CD4-positive, CD25-positive, alpha-beta regulatory T cell (primary cell): ENCODE measurements around the gene DHRS12. TPM values are rescaled to one million over a fixed set of nuclear protein-coding genes. Genes with fewer than 3 reads are reported as not detected.

Experiments used
- ATAC-seq, 2 donors: fragments of 150-1000 bp; cut with Tn5 transposase; one replicate each; pipeline ENCODE4 v1.10.0; 2021; ENCODE audit warnings: low read depth in 2 of 2, moderate number of reproducible peaks in 2 of 2, moderate library complexity in 1 of 2
- DNase-seq, 3 donors: peaks; one replicate each; pipeline versions ENCODE4 v3.0.0 to v3.0.0-alpha.2; 2012 to 2022; ENCODE audit warnings: mixed read lengths in 1 of 3
- H3K27ac ChIP-seq: one replicate; pipeline ENCODE4 v1.7.0; 2013; ENCODE audit warnings: mild to moderate bottlenecking, low read length; ENCODE audit not compliant: insufficient read depth, poor library complexity, severe bottlenecking
- H3K27me3 ChIP-seq: one replicate; pipeline ENCODE4 v1.7.0; 2013; ENCODE audit warnings: low read length; ENCODE audit not compliant: control insufficient read depth, insufficient read depth
- H3K36me3 ChIP-seq: one replicate; pipeline ENCODE4 v1.7.0; 2013; ENCODE audit warnings: mild to moderate bottlenecking, low read length, moderate library complexity; ENCODE audit not compliant: control insufficient read depth, insufficient read depth
- H3K4me1 ChIP-seq: 2 replicates; pipeline ENCODE4 v1.7.0; 2013; ENCODE audit warnings: mild to moderate bottlenecking, low read length; ENCODE audit not compliant: insufficient read depth, control insufficient read depth, poor library complexity, severe bottlenecking
- H3K4me3 ChIP-seq: one replicate; pipeline ENCODE4 v1.7.0; 2013; ENCODE audit warnings: low read depth, mild to moderate bottlenecking, low read length, moderate library complexity
- H3K9me3 ChIP-seq, 2 experiments: 1 replicate in 1 of 2; 2 replicates in 1 of 2; pipeline ENCODE4 v1.7.0; 2013; ENCODE audit warnings: low read length in 2 of 2, mild to moderate bottlenecking in 1 of 2, moderate library complexity in 1 of 2; ENCODE audit not compliant: control insufficient read depth in 2 of 2
- H3K27ac Mint-ChIP-seq, 3 donors: one replicate each; pipeline ENCODE4 v1.8.0; 2020 to 2022; ENCODE audit warnings: mild to moderate bottlenecking in 3 of 3, mixed read lengths in 3 of 3, moderate library complexity in 2 of 3
- H3K27me3 Mint-ChIP-seq: one replicate; pipeline ENCODE4 v1.8.0; 2022; ENCODE audit warnings: mild to moderate bottlenecking, mixed read lengths
- H3K36me3 Mint-ChIP-seq: one replicate; pipeline ENCODE4 v1.8.0; 2020; ENCODE audit warnings: mixed read lengths
- H3K4me1 Mint-ChIP-seq, 4 donors: one replicate each; pipeline ENCODE4 v1.8.0; 2020 to 2022; ENCODE audit warnings: mixed read lengths in 4 of 4, mild to moderate bottlenecking in 1 of 4
- H3K4me3 Mint-ChIP-seq, 4 donors: one replicate each; pipeline ENCODE4 v1.8.0; 2020 to 2022; ENCODE audit warnings: mild to moderate bottlenecking in 4 of 4, mixed read lengths in 4 of 4, moderate library complexity in 3 of 4
- H3K9me3 Mint-ChIP-seq, 7 donors: one replicate each; pipeline ENCODE4 v1.8.0; 2020 to 2022; ENCODE audit warnings: mixed read lengths in 7 of 7, mild to moderate bottlenecking in 3 of 7, moderate library complexity in 2 of 7
- polyA plus RNA-seq, 4 donors: library from polyadenylated mRNA; unstranded; fragments of 300-500 nt; fragmentation: Illumina TruSeq; gene quantifications; one replicate each; pipeline ENCODE4 v1.2.3, GENCODE V29; 2021
- total RNA-seq: library from RNA; stranded (reverse); gene quantifications from one replicate; pipeline ENCODE4 v1.2.3, GENCODE V29; 2022

Gene DHRS12
- total and polyA plus RNA-seq, 5 donors from 2014 or later = 25.9 to 42.9 (median 32.1) TPM

- Mint-ChIP-seq H3K27me3 (no peaks in the 10 kb centered on the region), H3K4me1 (peaks cover 14 to 82% (median 53%) of the 10 kb centered on the region in 4 donors), H3K4me3 (peak overlapping the region; percentile 3 to 83 (median 58)), H3K9me3 (no peaks in the 10 kb centered on the region), H3K36me3 (peaks cover 28% of the 10 kb centered on the region), H3K27ac (peak overlapping the region; percentile 88 to 98 (median 93))
- Histone ChIP-seq H3K4me1 (peaks cover 36% of the 10 kb centered on the region), H3K9me3 (no peaks in the 10 kb centered on the region), H3K4me3 (peak overlapping the region; percentile 58), H3K27me3 (no peaks in the 10 kb centered on the region), H3K27ac (peak overlapping the region; percentile 56), H3K36me3 (peaks cover 13% of the 10 kb centered on the region)
- DNase-seq (peak; percentile 62 to 88 (median 79)), ATAC-seq (peak; percentile 70 to 77)
Measured at GRCh38 chr13:51814825-51815650, 11.1 kb upstream of the DHRS12 start.

- Mint-ChIP-seq H3K9me3 (peaks cover 0 to 2% (median 0%) of the 10 kb centered on the region in 7 donors), H3K36me3 (peaks cover 37% of the 10 kb centered on the region), H3K4me1 (peaks cover 12 to 72% (median 48%) of the 10 kb centered on the region in 4 donors), H3K27ac (peak overlapping the region in 1 of 3 donors; percentile 98), H3K4me3 (peak overlapping the region in 1 of 4 donors; percentile 14), H3K27me3 (no peaks in the 10 kb centered on the region)
- no peak overlapping the region for H3K27ac ChIP-seq
- H3K36me3 ChIP-seq = peaks cover 18% of the 10 kb centered on the region
- no peaks in the 10 kb centered on the region for H3K9me3 ChIP-seq
- DNase-seq = no peak
- no peak for ATAC-seq
- H3K4me3 ChIP-seq = no peak overlapping the region
- H3K4me1 ChIP-seq = peaks cover 26% of the 10 kb centered on the region
- H3K27me3 ChIP-seq = no peaks in the 10 kb centered on the region
Measured at GRCh38 chr13:51814071-51814470, 10.1 kb upstream of the DHRS12 start.

- H3K27ac Mint-ChIP-seq = peak overlapping the region; percentile 62 to 72 (median 62)
- Histone ChIP-seq H3K36me3 (peaks cover 18% of the 10 kb centered on the region), H3K27me3 (no peaks in the 10 kb centered on the region), H3K4me1 (peaks cover 12% of the 10 kb centered on the region), H3K4me3 (no peak overlapping the region), H3K9me3 (no peaks in the 10 kb centered on the region), H3K27ac (no peak overlapping the region)
- peaks cover 0 to 3% (median 0%) of the 10 kb centered on the region in 7 donors for H3K9me3 Mint-ChIP-seq
- H3K4me3 Mint-ChIP-seq = no peak overlapping the region
- DNase-seq (no peak), ATAC-seq (peak in 1 of 2 donors; percentile 5)
- H3K4me1 Mint-ChIP-seq = peaks cover 12 to 62% (median 38%) of the 10 kb centered on the region in 4 donors
- H3K36me3 Mint-ChIP-seq = peaks cover 35% of the 10 kb centered on the region
- no peaks in the 10 kb centered on the region for H3K27me3 Mint-ChIP-seq
Measured at GRCh38 chr13:51811920-51812451, 8.0 kb upstream of the DHRS12 start.

GRCh38 chr13:51811046-51811445, 7.1 kb upstream of the DHRS12 start:
- Mint-ChIP-seq H3K27ac (no peak overlapping the region), H3K4me3 (no peak overlapping the region), H3K9me3 (peaks cover 0 to 3% (median 0%) of the 10 kb centered on the region in 7 donors), H3K27me3 (no peaks in the 10 kb centered on the region), H3K4me1 (peaks cover 12 to 62% (median 29%) of the 10 kb centered on the region in 4 donors), H3K36me3 (peaks cover 28% of the 10 kb centered on the region)
- H3K27ac ChIP-seq = no peak overlapping the region
- H3K4me3 ChIP-seq = no peak overlapping the region
- no peaks in the 10 kb centered on the region for H3K9me3 ChIP-seq
- DNase-seq (no peak), ATAC-seq (no peak)
- H3K27me3 ChIP-seq = no peaks in the 10 kb centered on the region
- H3K4me1 ChIP-seq = peaks cover 17% of the 10 kb centered on the region
- H3K36me3 ChIP-seq = peaks cover 14% of the 10 kb centered on the region

GRCh38 chr13:51808811-51809210, 4.8 kb upstream of the DHRS12 start:
- ATAC-seq = no peak
- Histone ChIP-seq H3K36me3 (peaks cover 14% of the 10 kb centered on the region), H3K4me1 (peaks cover 19% of the 10 kb centered on the region), H3K9me3 (no peaks in the 10 kb centered on the region), H3K27ac (no peak overlapping the region), H3K4me3 (no peak overlapping the region), H3K27me3 (no peaks in the 10 kb centered on the region)
- H3K9me3 Mint-ChIP-seq = peaks cover 0 to 3% (median 0%) of the 10 kb centered on the region in 7 donors
- H3K36me3 Mint-ChIP-seq = peaks cover 25% of the 10 kb centered on the region
- H3K27ac Mint-ChIP-seq = peak overlapping the region in 1 of 3 donors; percentile 60
- H3K4me3 Mint-ChIP-seq = peak overlapping the region in 1 of 4 donors; percentile 66
- DNase-seq = no peak
- H3K4me1 Mint-ChIP-seq = peaks cover 12 to 59% (median 33%) of the 10 kb centered on the region in 4 donors
- H3K27me3 Mint-ChIP-seq = no peaks in the 10 kb centered on the region

GRCh38 chr13:51807041-51807440, 3.1 kb upstream of the DHRS12 start:
- peaks cover 30% of the 10 kb centered on the region for H3K4me1 ChIP-seq
- H3K36me3 ChIP-seq = peaks cover 11% of the 10 kb centered on the region
- H3K36me3 Mint-ChIP-seq = peaks cover 23% of the 10 kb centered on the region
- peaks cover 10 to 57% (median 39%) of the 10 kb centered on the region in 4 donors for H3K4me1 Mint-ChIP-seq
- no peaks in the 10 kb centered on the region for H3K9me3 ChIP-seq
- peak overlapping the region in 1 of 4 donors; percentile 94 for H3K4me3 Mint-ChIP-seq
- no peaks in the 10 kb centered on the region for H3K27me3 ChIP-seq
- DNase-seq (no peak), ATAC-seq (no peak)
- H3K27ac Mint-ChIP-seq = peak overlapping the region in 2 of 3 donors; percentile 98 to 99
- H3K27ac ChIP-seq = peak overlapping the region; percentile 27
- peaks cover 6% of the 10 kb centered on the region for H3K27me3 Mint-ChIP-seq
- no peak overlapping the region for H3K4me3 ChIP-seq
- H3K9me3 Mint-ChIP-seq = peaks cover 0 to 3% (median 0%) of the 10 kb centered on the region in 7 donors

GRCh38 chr13:51806566-51806965, 2.6 kb upstream of the DHRS12 start:
- Mint-ChIP-seq H3K36me3 (peaks cover 22% of the 10 kb centered on the region), H3K27me3 (peaks cover 6% of the 10 kb centered on the region), H3K4me3 (peak overlapping the region in 2 of 4 donors; percentile 66 to 94), H3K9me3 (peaks cover 0 to 3% (median 0%) of the 10 kb centered on the region in 7 donors), H3K4me1 (peaks cover 12 to 59% (median 41%) of the 10 kb centered on the region in 4 donors), H3K27ac (peak overlapping the region; percentile 87 to 99 (median 98))
- peaks cover 35% of the 10 kb centered on the region for H3K4me1 ChIP-seq
- no peaks in the 10 kb centered on the region for H3K9me3 ChIP-seq
- peaks cover 6% of the 10 kb centered on the region for H3K36me3 ChIP-seq
- DNase-seq = peak in 1 of 3 donors; percentile 35
- no peak for ATAC-seq
- H3K27me3 ChIP-seq = no peaks in the 10 kb centered on the region
- H3K4me3 ChIP-seq = no peak overlapping the region
- peak overlapping the region; percentile 99 for H3K27ac ChIP-seq
